ENCODE data around the gene SCRN1. TPM values are rescaled to one million over a fixed set of nuclear protein-coding genes. Genes with fewer than 3 reads are reported as not detected.

Gene SCRN1
- total RNA-seq, 1 experiment from 2014 or later: 96.2 TPM

- TF ChIP-seq AR (CRISPR knock-in tag; IDR thresholded peaks at IDR 0.05): no peak
- no peak for TF ChIP-seq ESRRA (CRISPR knock-in tag; IDR thresholded peaks at IDR 0.05; ENCODE audit: borderline replicate concordance)
- TF ChIP-seq CDX4 (CRISPR knock-in tag; IDR thresholded peaks at IDR 0.05; ENCODE audit: borderline replicate concordance): no peak
- no peak for TF ChIP-seq SMAD3 (CRISPR knock-in tag; IDR thresholded peaks at IDR 0.05; ENCODE audit: borderline replicate concordance)
- no peak for TF ChIP-seq NFYB (CRISPR knock-in tag; conservative IDR thresholded peaks at IDR 0.05; ENCODE audit: low read depth)
- TF ChIP-seq STAT6 (CRISPR knock-in tag; conservative IDR thresholded peaks at IDR 0.05; ENCODE audit: low read depth): no peak
These were observed 49.4 kb downstream of the SCRN1 start (continued) for GRCh38 chr7:29940199-29940598.

GRCh38 chr7:29937132-29937531 lies 52.5 kb downstream of the SCRN1 start:
- ATAC-seq: no peak
- POLR2A ChIA-PET: no interaction called here
- no peak overlapping the region for H3K27ac Mint-ChIP-seq
- TF ChIP-seq ZSCAN18 (CRISPR knock-in tag; IDR thresholded peaks at IDR 0.05): no peak
- CTCF ChIA-PET: interaction anchor here (0.7 kb wide), 1 partner anchor 582 kb away, joined by 3 read pairs; no protein-coding TSS in a partner anchor
- peaks cover 18% of the 10 kb centered on the region for H3K9me3 Mint-ChIP-seq
- no peaks in the 10 kb centered on the region for H3K4me1 Mint-ChIP-seq
- DNase-seq (ENCODE audit: low spot score): no peak
- H3K36me3 Mint-ChIP-seq: peaks cover 81% of the 10 kb centered on the region
- no peaks in the 10 kb centered on the region for H3K27me3 Mint-ChIP-seq (ENCODE audit: low read depth)
- no peak overlapping the region for H3K4me3 Mint-ChIP-seq

GRCh38 chr7:29935111-29935510 lies 54.5 kb downstream of the SCRN1 start:
- H3K27me3 Mint-ChIP-seq (ENCODE audit: low read depth): no peaks in the 10 kb centered on the region
- no peak for DNase-seq (ENCODE audit: low spot score)
- TF ChIP-seq ZNF121 (CRISPR knock-in tag; IDR thresholded peaks at IDR 0.05) (no peak), OVOL2 (CRISPR knock-in tag; IDR thresholded peaks at IDR 0.05; ENCODE audit: borderline replicate concordance) (no peak), HMGA2 (CRISPR knock-in tag; IDR thresholded peaks at IDR 0.05) (no peak), ZBTB21 (CRISPR knock-in tag; IDR thresholded peaks at IDR 0.05; ENCODE audit: borderline replicate concordance) (no peak), ATF6 (CRISPR knock-in tag; IDR thresholded peaks at IDR 0.05) (no peak), SOX15 (CRISPR knock-in tag; IDR thresholded peaks at IDR 0.05) (no peak), ZNF532 (CRISPR knock-in tag; IDR thresholded peaks at IDR 0.05; ENCODE audit: borderline replicate concordance) (no peak), ETV6 (CRISPR knock-in tag; IDR thresholded peaks at IDR 0.05) (no peak), USF1 (CRISPR knock-in tag; IDR thresholded peaks at IDR 0.05) (no peak), ZNF396 (CRISPR knock-in tag; IDR thresholded peaks at IDR 0.05; ENCODE audit: borderline replicate concordance) (no peak)

More at GRCh38 chr7:29935111-29935510, 54.5 kb downstream of the SCRN1 start:
- Mint-ChIP-seq H3K4me3 (no peak overlapping the region), H3K36me3 (peaks cover 75% of the 10 kb centered on the region), H3K4me1 (no peaks in the 10 kb centered on the region), H3K9me3 (peaks cover 18% of the 10 kb centered on the region), H3K27ac (no peak overlapping the region)
- ChIA-PET CTCF (no interaction called here), POLR2A (no interaction called here)
- no peak for ATAC-seq
